Fibroblast of skin of back (primary cell): ENCODE data around the gene GNL3. TPM values are rescaled to one million over a fixed set of nuclear protein-coding genes. Genes with fewer than 3 reads are reported as not detected.
"Not testable (repeated sequence)": the region's sequence is repeated elsewhere in the genome, so short reads cannot be mapped to it uniquely, and the experiment has no call there.

Experiments
- DNase-seq: peaks from one replicate; pipeline ENCODE4 v3.0.0-alpha.2; 2013
- polyA plus RNA-seq, 2 experiments: library from polyadenylated mRNA; unstranded; fragments of 120-200 nt; gene quantifications; one replicate each; pipeline ENCODE4 v1.2.1, GENCODE V29; 2013; ENCODE audit not compliant: insufficient read length in 2 of 2

GNL3 gene, protein sequence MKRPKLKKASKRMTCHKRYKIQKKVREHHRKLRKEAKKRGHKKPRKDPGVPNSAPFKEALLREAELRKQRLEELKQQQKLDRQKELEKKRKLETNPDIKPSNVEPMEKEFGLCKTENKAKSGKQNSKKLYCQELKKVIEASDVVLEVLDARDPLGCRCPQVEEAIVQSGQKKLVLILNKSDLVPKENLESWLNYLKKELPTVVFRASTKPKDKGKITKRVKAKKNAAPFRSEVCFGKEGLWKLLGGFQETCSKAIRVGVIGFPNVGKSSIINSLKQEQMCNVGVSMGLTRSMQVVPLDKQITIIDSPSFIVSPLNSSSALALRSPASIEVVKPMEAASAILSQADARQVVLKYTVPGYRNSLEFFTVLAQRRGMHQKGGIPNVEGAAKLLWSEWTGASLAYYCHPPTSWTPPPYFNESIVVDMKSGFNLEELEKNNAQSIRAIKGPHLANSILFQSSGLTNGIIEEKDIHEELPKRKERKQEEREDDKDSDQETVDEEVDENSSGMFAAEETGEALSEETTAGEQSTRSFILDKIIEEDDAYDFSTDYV
- polyA plus RNA-seq (2013, experiment 1 of 2; ENCODE audit: insufficient read length) = 90.8 TPM
- polyA plus RNA-seq (2013, experiment 2 of 2; ENCODE audit: insufficient read length) = 76.7 TPM

DNA sequence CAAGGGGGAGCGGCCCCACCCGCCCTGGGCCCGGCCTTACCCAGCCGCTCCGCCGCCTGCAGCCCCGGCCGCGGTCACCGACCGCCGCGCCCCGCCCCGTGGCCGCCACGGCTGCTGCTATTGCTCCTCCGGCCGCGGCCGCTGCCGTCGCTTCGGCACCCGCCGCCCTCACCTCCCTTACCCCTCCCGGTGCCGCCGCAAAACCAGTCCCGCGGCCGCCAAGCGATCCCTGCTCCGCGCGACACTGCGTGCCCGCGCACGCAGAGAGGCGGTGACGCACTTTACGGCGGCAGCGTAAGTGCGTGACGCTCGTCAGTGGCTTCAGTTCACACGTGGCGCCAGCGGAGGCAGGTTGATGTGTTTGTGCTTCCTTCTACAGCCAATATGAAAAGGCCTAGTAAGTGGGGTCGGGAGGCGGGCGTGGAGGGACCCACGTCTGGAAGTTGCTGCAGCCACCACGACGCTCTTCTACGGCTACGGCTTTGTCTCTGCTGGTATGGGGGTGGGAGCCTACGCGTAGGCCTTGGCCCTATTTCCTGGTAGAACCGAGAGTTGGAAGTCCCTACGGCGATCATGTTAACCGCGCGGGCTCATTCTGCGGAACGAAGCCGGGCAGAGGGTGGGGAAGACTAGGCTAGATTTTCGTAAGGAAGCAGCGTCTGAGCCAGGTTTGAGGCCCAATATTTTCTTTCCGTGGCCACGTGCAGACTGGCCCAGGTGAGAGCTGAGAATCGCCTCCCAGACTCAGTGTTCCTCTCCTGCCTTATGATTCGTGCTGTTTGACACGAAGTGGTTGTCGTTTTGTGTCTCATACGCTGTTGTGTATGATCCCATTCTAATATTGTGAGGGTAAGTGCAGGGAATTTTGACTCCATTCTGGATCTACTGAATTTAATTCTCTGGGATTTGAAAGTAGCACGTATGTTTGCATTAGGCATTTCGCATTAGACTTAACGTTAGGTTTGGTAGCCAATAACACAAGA is at the start of gene GNL3, which contains the start of gene PBRM1:
GNL3 (plus strand) TSS at position 324 of the 983 bp plus-strand sequence; CDS start at position 385, 61 bp downstream.
PBRM1 (minus strand) TSS at position 205 of the 983 bp plus-strand sequence.
- DNase-seq = peak; percentile 96

DNA sequence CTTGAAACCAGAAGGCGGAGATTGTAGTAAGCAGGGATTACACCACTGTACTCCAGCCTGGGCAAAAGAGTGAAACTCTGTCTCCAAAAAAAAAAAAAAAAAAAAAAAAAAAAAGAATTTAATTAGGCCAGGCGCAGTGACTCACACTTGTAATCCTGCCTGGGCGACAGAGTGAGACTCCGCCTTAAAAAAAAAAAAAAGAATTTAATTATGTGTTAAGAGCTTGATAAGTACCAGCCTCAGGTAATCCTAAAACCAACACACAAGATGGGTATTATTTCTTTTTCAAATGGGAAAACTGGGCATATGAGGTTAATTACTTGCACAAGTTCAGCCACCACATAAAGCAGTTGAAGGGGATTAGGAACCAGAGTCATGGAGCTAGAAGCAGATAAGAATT is 49.2 kb upstream of the GNL3 start:
- no peak for DNase-seq

DNA sequence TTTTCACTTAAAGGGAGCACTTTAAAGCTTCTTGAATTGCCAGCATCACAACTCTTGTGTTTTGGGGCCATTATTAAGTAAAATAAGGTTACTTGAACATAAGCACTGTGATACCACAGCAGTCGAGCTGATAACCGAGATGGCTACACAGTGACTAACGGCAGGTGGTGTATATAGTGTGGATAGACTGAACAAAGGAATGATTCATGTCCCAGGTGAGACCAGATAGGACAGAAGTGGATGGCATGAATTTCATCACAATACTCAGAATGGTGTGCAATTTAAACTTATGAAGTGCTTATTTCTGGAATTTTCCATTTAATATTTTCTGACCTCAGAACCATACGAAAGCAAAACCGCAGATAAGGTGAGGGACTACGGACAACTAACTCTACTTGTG is 40.3 kb upstream of the GNL3 start:
- DNase-seq = no peak

DNA sequence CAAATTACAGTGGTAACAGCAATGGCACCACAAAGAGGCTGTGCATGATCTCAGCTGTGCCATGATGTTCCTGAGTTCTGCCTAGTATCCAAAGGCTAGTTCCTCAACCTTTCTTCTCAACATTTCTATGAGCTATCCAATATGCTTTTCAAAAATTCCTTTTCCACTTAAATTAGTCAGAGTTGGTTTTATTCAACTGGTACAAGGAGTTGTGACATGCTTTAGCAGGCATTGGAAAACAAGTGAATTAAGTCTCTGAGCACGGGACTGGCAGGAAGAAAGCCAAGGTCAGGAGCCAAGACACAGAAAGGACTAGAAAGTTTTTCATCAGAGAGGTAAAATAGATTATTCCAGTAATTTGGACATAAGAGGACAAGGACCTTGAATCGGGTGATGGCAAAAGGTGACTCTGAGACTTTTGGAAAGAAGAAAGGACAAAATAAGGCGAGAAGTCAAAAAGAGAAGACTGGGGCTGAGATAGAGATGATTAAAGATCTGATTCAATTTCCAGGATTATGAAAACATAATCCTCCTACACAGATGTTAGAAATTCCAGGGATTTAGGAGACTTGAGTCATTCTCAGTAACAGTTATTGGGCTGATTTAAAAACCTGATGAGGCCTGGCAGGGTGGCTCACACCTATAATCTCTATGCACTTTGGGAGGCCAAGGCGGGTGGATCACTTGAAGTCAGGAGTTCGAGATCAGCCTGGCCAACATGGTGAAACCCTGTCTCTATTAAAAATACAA is 36.2 kb upstream of the GNL3 start:
- peak; percentile 60 for DNase-seq

DNA sequence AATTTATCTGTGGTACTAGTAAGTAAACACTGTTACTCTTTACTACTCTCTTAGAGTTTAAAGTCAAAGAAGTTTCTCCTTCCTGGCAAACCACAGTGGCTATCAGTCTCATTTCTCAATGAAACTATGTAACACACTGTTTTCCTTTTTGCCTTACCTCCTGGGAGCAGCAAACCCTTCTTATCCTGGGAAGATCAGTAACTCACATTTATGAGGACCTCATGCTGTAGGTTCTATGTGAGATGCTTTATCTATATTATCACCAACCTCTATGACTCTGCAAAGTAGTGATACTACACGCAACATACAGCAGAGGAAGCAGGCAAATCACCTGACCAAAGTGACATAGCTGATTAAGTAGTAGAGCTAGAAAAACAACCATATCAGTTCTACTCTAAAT is 35.4 kb upstream of the GNL3 start:
- peak; percentile 12 for DNase-seq

DNA sequence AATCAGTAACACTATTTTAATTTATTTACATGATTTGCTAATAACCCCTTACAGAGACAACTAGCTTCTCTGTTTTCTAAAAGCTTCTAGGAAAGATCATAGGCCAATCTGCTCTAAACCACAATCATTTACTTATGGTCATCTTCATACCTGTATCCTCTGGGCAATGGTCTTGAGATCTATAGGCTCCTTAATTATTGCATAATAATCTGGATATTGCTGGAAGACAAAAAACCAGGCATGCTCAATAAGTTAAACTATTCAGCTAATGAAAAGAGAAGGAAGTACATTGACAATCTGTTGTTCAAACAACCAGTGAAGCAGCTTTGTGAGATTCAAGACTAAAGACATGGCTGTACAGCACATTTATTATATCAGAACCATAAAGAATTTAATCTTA is 34.2 kb upstream of the GNL3 start:
- no peak for DNase-seq

DNA sequence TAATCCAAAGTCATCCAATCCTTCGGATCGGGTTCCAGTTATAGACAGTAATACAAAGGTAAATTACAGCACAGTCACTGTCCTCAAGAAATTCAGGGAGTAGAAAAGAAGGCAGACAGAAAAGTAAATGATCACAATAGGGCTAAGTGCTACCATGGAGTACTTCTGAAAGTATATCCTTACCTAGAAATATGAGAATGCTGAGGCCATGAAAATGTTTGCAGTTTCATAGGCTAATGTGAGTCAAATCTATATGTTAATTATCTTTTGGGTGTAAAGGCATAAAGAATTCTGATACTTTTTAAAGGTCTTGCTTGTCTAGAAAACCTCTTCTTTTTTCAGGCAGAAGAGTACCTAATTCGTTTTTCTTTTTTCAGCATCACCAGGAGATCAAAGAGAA is 29.9 kb upstream of the GNL3 start:
- DNase-seq = no peak

DNA sequence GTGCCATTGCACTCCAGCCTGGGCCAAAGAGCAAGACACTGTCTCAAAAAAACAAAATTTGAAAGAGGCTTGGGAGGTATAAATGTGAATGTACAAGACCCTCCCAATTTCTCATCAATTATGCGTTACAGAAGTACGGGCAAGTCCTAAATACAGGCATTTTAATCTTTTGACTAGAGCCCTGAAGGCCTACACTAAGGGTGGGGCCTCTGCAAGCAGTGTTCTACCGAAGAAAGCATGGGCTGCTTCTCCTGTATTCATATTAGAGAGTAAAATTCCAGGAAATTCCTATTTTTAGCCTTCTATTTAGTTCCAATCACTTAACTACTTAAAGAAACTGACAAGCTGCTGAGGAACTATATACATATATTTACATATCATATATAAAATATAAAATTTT is 25.8 kb upstream of the GNL3 start:
- DNase-seq = no peak

DNA sequence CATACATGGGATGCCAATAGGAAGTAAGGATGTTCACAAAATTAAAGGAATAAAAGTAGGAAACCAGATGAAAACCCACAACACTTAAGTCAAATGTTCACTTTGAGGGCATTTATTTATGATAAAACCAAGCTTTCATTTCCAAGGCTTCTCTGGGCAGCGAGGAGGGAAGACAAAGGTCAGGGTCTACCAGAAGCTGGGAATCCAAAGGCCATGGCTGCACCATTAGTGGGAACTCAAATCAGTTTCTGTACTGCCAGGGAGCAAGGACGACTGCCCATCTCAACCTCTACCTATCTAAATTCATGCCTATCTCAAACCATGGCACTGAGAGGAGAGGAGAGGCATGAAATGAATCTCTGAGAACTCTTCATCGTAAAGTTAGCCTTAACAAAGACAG is 22.7 kb upstream of the GNL3 start:
- no peak for DNase-seq

DNA sequence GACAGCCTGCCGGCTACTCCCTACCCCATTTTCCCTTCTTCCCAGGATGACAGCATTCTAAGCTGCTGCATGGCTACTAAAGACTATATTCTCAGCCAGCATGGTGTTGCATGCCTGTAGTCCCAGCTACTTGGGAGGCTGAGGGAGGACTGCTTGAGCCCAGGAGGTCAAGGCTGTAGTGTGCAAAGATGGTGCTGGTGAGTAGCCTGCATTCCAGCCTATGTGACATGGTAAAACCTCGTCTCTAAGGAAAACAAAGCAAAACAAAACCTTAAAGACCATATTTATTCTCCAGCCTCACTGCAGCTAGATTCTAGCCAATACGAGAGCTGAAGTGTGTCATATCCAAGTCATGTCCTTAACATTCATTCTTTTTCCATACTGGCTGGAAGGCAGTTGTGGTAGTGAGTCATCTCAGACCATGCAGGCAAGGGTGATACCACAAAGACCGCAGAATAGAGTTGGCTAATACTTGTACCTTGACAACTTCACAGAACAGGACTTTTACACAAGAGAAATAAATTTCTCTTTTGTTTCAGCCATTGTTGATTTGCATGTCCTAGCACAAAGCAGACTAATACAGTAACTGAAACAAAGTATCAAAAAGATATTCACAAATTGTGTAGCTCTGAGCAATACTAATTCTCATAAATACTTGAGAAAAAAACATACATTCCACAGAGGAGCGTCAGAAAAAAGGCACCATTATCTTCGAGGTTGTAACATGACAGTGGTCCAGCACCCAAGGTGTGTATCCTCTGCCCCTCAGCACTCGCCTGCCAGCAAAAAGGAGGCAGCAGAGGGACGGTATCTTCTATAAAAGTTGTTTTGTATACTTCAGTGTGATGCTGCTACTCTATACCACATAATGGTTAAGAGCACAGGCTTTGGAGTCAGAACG is 15.0 kb upstream of the GNL3 start:
- peak; percentile 100 for DNase-seq

DNA sequence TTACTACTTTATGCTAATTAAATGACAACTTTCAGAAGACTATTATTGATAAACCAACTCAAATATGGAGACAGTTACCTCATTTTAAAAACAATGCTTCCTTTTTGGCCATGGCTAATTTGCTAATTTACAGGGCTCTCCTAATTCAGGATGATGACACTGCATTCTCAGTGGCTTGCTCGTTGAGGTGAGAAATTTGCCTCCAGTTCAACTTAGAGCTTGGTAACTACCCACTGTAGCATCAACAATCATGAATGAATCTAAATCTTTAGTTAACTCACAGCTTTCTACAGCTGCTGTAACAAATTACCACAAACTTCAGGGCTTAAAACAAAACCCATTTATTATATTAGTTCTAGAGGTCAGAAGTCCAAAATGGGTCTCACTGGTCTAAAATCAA is 14.2 kb upstream of the GNL3 start:
- DNase-seq = no peak

DNA sequence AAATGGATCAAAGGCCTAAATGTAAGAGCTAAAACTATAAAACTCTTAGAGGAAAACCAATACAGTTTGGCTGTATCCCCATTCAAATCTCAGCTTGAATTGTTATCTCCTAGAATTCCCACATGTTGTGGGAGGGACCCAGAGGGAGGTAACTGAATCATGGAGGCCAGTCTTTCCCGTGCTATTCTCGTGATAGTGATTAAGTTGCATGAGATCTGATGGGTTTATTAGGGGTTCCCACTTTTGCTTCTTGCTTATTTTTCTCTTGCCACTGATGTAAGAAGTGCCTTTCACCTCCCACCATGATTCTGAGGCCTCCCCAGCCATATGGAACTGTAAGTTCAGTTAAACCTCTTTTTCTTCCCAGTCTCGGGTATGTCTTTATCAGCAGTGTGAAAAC is 9.6 kb upstream of the GNL3 start:
- not testable (repeated sequence) for DNase-seq

DNA sequence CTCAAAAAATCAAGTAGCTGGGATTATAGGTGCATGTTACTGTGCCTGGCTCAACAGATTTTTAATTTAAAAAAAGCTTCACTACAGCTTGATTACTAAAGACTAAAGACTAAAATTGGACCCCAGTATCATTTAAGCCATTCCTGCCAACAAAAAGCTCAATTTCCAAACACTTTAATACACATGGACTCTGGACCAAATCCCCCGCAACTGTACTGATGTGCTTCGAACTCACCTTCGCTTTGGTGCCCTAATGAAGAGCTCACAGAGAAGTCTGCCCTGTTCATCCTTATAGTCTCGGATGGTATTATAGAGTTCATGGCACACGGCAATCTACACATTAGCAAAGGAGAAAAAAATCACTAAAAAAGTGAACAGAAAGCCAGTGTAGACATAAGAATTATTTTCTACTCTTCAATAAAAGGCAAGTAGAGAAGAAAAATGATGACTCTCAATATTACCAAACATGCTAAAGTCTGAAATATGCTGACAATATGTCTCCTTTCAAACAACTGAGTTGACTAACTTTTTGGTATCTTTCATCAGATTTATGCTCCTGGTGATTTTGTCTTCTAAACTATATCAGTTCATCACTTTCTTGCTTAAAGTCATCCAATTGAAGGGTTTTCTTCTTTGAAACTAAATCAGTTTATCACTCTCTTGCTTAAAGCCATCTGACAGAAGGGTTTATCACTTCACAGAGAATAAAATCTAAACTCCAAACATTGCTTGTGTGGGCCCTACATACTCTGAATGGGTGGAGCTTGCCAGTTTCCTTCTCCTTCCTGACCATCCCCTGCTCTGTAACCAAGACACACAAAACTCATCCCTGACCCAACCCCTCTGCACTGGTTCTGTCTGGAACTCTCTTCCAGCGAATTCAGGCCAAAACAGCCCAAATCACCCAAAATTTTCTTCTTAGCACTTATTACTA is 7.3 kb upstream of the GNL3 start:
- DNase-seq = no peak

DNA sequence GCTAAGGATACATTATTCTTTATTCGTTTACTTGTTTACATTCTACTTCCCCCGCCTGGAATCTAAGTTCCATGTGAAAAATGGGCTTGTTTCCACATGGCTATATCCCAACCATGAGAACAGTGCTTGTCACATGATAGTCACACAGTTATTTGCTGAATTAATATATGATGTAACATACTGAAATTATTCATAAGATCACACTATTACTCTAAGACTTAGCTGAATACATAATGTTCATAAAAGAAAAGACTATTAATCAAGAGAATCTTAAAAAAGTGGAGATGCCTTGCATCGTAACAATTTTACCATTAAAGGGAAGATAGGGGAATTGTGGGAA is 6.7 kb upstream of the GNL3 start:
- DNase-seq = peak; percentile 25

DNA sequence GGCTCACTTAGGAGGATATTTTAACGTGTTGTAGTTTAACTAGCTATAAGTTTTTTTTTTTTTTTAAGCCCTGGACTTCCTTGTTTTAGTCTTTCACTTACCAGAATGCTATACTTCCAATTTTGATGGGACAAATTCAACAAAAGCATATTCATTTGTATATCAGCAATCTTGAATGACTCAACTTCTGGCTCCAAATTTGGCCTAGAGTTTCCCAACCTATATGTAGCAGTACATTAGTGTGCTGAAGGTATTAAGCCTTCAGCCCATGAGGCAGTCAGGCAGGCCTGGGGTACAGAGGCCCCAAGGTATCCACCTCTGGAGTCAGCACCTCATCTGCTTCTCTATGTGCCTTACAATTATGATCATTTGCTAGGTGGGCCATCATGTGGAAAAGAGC is 6.0 kb upstream of the GNL3 start:
- DNase-seq = no peak

DNA sequence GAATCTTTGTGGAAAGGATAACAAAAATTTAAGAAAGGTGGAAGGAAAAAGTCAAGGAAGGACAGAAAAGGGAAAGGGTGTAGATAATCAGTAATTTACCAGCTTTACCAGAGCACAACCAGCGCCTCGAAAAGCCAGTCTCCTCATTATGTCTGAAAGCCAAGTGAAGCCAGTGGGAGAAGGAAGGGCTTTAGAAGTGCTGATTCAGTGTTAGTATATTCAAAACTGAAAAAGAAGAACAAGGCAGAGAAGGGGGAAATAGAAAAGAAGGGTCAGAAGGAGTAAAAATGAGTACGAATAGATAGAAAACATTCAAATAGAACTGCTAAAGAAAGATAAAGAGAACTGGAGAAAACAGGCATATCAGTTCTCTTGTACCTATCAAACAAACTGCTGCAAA is 4.2 kb upstream of the GNL3 start:
- DNase-seq = no peak

DNA sequence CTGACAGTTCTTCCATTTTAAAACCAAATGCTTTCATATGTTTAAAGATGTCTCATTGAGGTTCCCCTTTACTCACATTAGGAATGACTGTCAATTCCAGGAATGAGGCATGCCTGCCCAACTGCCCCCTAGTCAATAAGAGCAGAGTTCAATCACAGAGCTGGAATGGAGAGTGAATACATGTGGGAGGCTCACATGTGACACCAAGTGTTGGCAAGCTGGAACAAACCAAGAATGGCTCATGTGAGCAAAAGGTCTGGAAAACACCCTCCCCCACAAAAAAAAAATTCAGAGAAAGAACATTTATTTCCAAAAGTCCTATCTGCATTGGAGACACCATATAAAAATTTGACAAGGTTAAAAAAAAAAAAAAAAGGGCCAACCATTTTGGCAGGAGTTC is 3.8 kb upstream of the GNL3 start:
- peak; percentile 79 for DNase-seq

DNA sequence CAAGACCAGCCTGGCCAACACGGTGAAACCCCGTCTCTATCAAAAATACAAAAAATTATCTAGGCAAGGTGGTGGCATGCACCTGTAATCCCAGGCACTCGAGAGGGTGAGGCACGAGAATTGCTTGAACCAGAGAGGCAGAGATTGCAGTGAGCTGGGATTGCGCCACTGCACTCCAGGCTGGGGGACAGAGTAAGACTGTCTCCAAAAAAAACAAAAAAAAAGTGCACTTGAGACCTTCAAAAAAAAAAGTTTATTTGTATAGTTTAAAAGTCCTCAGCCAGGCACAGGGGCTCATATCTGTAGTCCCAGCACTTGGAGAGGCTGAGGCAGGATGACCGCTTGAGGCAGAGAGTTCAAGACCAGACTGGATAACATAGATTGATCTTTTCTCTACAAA is 2.2 kb upstream of the GNL3 start:
- DNase-seq = no peak

DNA sequence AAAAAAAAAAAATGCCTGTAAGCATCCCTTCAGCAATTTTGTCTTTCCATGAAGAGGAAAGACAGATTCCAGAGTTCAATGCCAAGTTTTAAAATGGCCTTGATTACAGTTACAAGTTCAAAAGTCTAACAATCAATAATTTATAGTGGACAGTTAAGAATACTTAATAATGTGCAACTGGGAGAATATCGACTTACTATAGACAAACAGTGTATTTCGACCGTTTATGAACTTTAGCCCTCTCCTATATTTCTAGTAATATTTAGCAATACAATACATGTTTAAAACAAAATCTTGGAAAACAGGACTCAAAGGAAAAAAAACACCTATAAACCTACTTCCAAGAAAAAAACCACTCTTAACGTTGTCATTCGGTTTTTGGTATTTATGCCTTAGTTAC is 1.6 kb upstream of the GNL3 start:
- no peak for DNase-seq

DNA sequence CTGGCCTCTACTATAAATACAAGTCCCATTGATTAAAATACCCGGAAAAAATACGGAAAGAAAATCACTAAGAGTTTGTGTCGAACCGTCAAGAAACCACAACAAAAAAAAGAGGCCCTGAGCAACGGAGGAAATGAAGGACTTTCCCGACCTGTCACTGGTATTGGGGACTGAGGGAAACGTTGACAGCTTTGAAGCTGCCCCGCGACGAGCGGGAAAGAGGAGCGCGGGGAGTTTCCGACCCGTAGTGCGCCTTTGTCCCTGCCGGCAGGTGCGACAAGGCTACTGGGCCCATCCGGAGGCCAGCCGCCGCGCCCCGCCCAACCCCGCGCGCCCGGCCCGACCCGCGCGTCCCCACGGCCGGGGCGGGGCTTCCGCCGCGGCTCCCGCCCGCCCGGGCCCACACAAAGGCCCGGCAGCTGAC is 535 bp upstream of the GNL3 start:
- DNase-seq = peak; percentile 78
